ENCODE results near the gene PHYKPL.

The PHYKPL gene

GRCh38 chr5:178215280-178216002 lies 17.2 kb downstream of the PHYKPL start:
- no peak for DNase-seq (ENCODE audit: low read depth)
- in situ Hi-C loops (cut with HindIII; ENCODE audit: low sequenced_read_pairs): no loop called here
- TF ChIP-seq CTCF (IDR thresholded peaks at IDR 0.05; ENCODE audit: low read depth, low read length, missing control alignments): no peak
- no peak overlapping the region for H3K4me3 ChIP-seq (ENCODE audit: low read depth, low read length)

- H3K4me3 ChIP-seq (ENCODE audit: low read depth, low read length): no peak overlapping the region
- no peak for DNase-seq (ENCODE audit: low read depth)
- no peak for TF ChIP-seq CTCF (IDR thresholded peaks at IDR 0.05; ENCODE audit: low read depth, low read length, missing control alignments)
- in situ Hi-C loops (cut with HindIII; ENCODE audit: low sequenced_read_pairs): no loop called here
Observed at GRCh38 chr5:178214160-178214803, 18.3 kb downstream of the PHYKPL start.

- TF ChIP-seq CTCF (IDR thresholded peaks at IDR 0.05; ENCODE audit: low read depth, low read length, missing control alignments): no peak
- no peak for DNase-seq (ENCODE audit: low read depth)
- in situ Hi-C loops (cut with HindIII; ENCODE audit: low sequenced_read_pairs): no loop called here
- no peak overlapping the region for H3K4me3 ChIP-seq (ENCODE audit: low read depth, low read length)
Observed at GRCh38 chr5:178213748-178214151, 18.9 kb downstream of the PHYKPL start.

- TF ChIP-seq CTCF (IDR thresholded peaks at IDR 0.05; ENCODE audit: low read depth, low read length, missing control alignments): no peak
- in situ Hi-C loops (cut with HindIII; ENCODE audit: low sequenced_read_pairs): no loop called here
- DNase-seq (ENCODE audit: low read depth): no peak
- no peak overlapping the region for H3K4me3 ChIP-seq (ENCODE audit: low read depth, low read length)
Observed at GRCh38 chr5:178213003-178213461, 19.6 kb downstream of the PHYKPL start.

GRCh38 chr5:178212241-178213002 lies 20.2 kb downstream of the PHYKPL start:
- TF ChIP-seq CTCF (IDR thresholded peaks at IDR 0.05; ENCODE audit: low read depth, low read length, missing control alignments): no peak
- no peak overlapping the region for H3K4me3 ChIP-seq (ENCODE audit: low read depth, low read length)
- in situ Hi-C loops (cut with HindIII; ENCODE audit: low sequenced_read_pairs): no loop called here
- no peak for DNase-seq (ENCODE audit: low read depth)

Data from astrocyte of the cerebellum (primary cell).